ENCODE data around the gene PDE3B.
"Not testable (repeated sequence)": the region's sequence is repeated elsewhere in the genome, so short reads cannot be mapped to it uniquely, and the experiment has no call there.

Gene PDE3B

GRCh38 chr11:14861680-14862079 lies 218.1 kb downstream of the PDE3B start:
- TF ChIP-seq CTCF (IDR thresholded peaks at IDR 0.05; ENCODE audit: low read depth, low read length, missing control alignments) = no peak
- DNase-seq (ENCODE audit: low read depth) = no peak

GRCh38 chr11:14863775-14864174 lies 220.2 kb downstream of the PDE3B start:
- H3K4me3 ChIP-seq (ENCODE audit: low read depth, low read length); DNase-seq (ENCODE audit: low read depth): not testable (repeated sequence)

More at GRCh38 chr11:14861680-14862079, 218.1 kb downstream of the PDE3B start:
- no peak overlapping the region for H3K4me3 ChIP-seq (ENCODE audit: low read depth, low read length)

GRCh38 chr11:14872032-14872431 lies 228.4 kb downstream of the PDE3B start:
- H3K4me3 ChIP-seq (ENCODE audit: low read depth, low read length) = no peak overlapping the region
- no peak for DNase-seq (ENCODE audit: low read depth)
- no peak for TF ChIP-seq CTCF (IDR thresholded peaks at IDR 0.05; ENCODE audit: low read depth, low read length, missing control alignments)

- no peak for TF ChIP-seq CTCF (IDR thresholded peaks at IDR 0.05; ENCODE audit: low read depth, low read length, missing control alignments)
- no peak for DNase-seq (ENCODE audit: low read depth)
- no peak overlapping the region for H3K4me3 ChIP-seq (ENCODE audit: low read depth, low read length)
These were observed 230.0 kb downstream of the PDE3B start for GRCh38 chr11:14873632-14874031.

- H3K4me3 ChIP-seq (ENCODE audit: low read depth, low read length) = no peak overlapping the region
- DNase-seq (ENCODE audit: low read depth) = no peak
- no peak for TF ChIP-seq CTCF (IDR thresholded peaks at IDR 0.05; ENCODE audit: low read depth, low read length, missing control alignments)
These were observed 231.6 kb downstream of the PDE3B start for GRCh38 chr11:14875163-14875562.

- H3K4me3 ChIP-seq (ENCODE audit: low read depth, low read length) = no peak overlapping the region
- no peak for TF ChIP-seq CTCF (IDR thresholded peaks at IDR 0.05; ENCODE audit: low read depth, low read length, missing control alignments)
- DNase-seq (ENCODE audit: low read depth) = no peak
These were observed 238.1 kb downstream of the PDE3B start for GRCh38 chr11:14881576-14882193.

- no peak for DNase-seq (ENCODE audit: low read depth)
- H3K4me3 ChIP-seq (ENCODE audit: low read depth, low read length) = no peak overlapping the region
- TF ChIP-seq CTCF (IDR thresholded peaks at IDR 0.05; ENCODE audit: low read depth, low read length, missing control alignments) = no peak
These were observed 238.6 kb downstream of the PDE3B start for GRCh38 chr11:14882196-14882595.

- not testable (repeated sequence) for DNase-seq (ENCODE audit: low read depth); H3K4me3 ChIP-seq (ENCODE audit: low read depth, low read length)
These were observed 240.1 kb downstream of the PDE3B start for GRCh38 chr11:14883683-14884082.
